Fibroblast of villous mesenchyme (primary cell): ENCODE results near the gene TNFAIP8. TPM values are rescaled to one million over a fixed set of nuclear protein-coding genes. Genes with fewer than 3 reads are reported as not detected.

Experiments
- DNase-seq: peaks from one replicate; pipeline ENCODE4 v3.0.0-alpha.2; 2010; ENCODE audit warnings: low read depth
- H3K4me3 ChIP-seq: 2 replicates; pipeline ENCODE4 v1.5.1; 2011; ENCODE audit warnings: low read depth, mild to moderate bottlenecking, low read length
- total RNA-seq: library from RNA; depleted of rRNA; stranded (reverse); fragments of >200 nt; gene quantifications from 2 replicates; pipeline ENCODE4 v1.2.3, GENCODE V29; 2012
- TF ChIP-seq, protein P1 (sequence below): IDR thresholded peaks from 2 replicates; pipeline ENCODE4 v1.5.1; 2012; ENCODE audit warnings: low read depth, mild to moderate bottlenecking, low read length; ENCODE audit not compliant: insufficient read depth

The TNFAIP8 gene
- total RNA-seq, 1 donor: 12.1 TPM

DNA sequence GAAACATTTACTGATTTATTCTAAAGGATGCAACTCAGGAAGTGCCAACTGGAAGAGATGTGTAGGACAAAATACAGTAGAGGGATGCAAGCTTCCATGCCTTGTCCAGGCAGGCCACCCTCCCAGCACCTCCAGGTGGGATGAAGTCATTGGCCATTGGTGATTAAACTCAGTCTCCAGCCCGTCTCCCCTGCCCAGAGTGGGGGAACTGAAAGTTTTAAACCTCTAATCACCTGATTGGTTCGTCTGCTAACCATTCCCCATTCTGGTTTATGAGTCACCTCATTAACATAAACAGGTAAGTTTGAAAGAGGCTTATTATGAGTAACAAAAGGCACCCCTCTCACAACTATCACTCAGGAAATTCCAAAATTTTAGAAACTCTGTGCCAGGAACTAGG, 8.1 kb downstream of the TNFAIP8 start:
- no peak overlapping the region for H3K4me3 ChIP-seq
- DNase-seq: no peak
- TF ChIP-seq, protein P1, sequence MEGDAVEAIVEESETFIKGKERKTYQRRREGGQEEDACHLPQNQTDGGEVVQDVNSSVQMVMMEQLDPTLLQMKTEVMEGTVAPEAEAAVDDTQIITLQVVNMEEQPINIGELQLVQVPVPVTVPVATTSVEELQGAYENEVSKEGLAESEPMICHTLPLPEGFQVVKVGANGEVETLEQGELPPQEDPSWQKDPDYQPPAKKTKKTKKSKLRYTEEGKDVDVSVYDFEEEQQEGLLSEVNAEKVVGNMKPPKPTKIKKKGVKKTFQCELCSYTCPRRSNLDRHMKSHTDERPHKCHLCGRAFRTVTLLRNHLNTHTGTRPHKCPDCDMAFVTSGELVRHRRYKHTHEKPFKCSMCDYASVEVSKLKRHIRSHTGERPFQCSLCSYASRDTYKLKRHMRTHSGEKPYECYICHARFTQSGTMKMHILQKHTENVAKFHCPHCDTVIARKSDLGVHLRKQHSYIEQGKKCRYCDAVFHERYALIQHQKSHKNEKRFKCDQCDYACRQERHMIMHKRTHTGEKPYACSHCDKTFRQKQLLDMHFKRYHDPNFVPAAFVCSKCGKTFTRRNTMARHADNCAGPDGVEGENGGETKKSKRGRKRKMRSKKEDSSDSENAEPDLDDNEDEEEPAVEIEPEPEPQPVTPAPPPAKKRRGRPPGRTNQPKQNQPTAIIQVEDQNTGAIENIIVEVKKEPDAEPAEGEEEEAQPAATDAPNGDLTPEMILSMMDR: no peak

DNA sequence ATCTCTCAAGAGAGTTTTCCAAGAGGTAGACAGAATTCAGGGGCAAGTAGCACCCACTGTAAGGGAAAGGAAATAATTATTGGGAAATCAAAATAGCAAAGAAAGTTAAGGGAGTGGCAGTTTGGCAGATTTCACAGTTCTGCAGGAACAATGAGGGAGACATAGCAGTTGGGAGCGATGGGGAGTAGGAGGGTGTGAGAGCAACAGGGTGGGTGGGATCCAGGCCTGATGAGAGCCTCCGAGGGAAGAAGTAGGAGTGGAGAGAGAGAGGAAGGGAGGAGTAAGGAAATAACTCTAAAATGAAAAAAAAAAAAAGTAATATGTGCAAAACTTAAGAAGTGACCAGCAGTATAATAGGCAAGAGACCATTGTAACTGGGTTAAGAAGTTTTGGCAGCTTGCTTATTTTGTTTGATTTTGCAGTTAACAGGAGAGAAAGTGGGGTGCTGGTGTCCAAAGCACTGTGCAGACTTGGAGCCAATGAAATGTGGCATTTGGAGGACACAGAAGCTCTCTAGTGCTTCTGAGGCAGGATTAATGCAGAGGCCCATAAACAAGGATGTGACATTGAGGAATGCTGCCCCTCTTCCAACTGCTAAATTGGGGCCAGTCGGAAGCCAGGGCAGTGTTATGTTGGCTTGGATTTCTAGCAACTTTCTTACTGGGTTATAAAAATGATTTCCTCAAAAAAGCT, 10.2 kb downstream of the TNFAIP8 start:
- no peak for DNase-seq

DNA sequence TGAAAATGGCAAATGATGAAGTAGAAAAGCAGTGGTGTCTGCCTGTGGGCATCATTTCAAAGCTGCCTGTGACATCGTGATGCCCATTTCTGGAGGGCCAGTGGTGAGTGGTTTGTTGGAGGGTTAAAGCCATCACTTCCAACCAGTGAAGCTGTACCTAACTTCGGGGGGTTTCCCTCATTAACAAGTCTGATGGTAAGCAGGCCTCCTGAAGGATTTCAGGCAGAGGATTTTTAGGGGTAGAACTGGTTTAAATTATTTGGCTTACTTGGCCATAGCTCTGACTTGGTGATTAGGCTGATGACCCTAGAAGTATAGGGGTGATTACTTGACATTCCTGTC, 10.7 kb downstream of the TNFAIP8 start:
- no peak overlapping the region for H3K4me3 ChIP-seq
- no peak for DNase-seq
- TF ChIP-seq, protein P1: no peak

More for the DNA sequence above, 10.2 kb downstream of the TNFAIP8 start:
- TF ChIP-seq, protein P1: no peak
- no peak overlapping the region for H3K4me3 ChIP-seq

DNA sequence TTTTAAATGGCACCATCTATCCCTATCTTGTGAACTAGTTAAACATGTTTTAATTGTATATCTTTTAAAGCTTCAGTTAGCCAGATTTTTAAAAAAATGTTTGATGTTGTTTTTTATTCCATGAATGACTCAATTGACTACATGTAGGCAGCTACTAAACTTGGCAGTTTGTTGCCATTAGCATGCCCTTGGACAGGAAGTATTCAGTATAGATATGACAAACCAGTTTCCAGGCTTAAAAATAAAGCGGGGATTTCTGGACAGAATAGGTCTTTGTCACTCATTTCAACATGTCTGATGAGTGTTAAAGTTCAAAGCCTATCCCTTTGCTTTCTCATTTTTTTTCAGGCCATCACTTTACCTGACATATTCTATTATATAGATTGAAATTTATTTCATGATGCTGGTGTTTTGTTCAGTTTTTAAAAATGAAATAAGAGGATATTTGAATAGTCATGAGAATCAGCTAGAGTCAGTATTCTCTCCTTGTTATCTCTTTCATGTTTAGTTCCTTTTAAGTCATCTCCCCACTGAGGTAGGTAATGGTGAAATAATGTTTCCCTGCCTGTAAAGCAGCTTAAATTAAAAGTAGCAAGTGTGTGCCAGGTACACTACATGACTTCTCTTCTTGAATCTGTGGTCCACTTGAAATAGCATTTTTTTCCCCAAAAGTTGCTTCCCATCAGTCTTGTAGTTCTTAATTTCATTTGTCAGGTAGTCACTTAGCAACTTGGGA, 11.9 kb downstream of the TNFAIP8 start:
- DNase-seq: no peak
- H3K4me3 ChIP-seq: no peak overlapping the region
- TF ChIP-seq, protein P1: no peak

DNA sequence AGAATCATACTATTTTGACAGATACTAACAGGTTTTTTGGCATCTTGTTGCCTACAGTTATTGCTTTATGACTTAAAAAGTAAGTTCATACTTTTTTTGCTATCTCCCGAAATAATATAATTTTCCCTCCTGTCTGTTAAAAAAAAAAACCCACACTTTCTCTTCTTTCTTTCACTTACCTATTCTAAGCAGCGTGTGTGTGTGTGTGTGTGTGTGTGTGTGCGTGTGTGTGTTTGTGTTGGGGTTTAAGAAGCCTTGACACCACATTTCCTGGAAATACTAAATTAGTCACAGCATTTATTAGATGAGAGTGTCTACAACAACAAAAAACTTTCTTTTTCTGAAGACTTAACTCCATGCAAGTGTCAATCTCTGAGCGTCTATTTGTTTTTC, 12.4 kb downstream of the TNFAIP8 start:
- no peak overlapping the region for H3K4me3 ChIP-seq
- TF ChIP-seq, protein P1: no peak
- no peak for DNase-seq

DNA sequence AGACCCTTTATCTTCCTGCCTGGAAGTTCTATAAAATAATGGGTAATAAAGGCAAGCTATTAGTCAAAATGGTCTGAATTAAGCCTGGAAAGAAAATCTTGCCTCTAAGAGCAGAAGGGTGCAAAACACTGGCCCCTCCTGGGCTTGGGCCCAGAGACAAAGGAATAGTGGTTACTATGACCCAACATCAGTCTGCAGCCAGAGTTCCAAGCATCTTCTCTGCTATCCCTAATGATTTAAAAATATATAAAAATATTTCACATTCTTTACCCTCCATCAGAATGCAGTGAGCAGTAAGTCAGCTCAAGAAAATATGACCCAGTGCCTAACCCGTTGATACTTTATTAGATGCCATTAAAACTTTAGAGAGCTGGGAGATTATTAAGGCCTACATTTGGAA, 14.7 kb downstream of the TNFAIP8 start:
- TF ChIP-seq, protein P1: no peak
- no peak for DNase-seq
- no peak overlapping the region for H3K4me3 ChIP-seq
